Astrocyte of the hippocampus (primary cell): Measurements from ENCODE around the gene CLIP1.
"Not testable (repeated sequence)": the region's sequence is repeated elsewhere in the genome, so short reads cannot be mapped to it uniquely, and the experiment has no call there.

Experiments used
- DNase-seq: peaks from one replicate; pipeline ENCODE4 v3.0.0; 2011; ENCODE audit warnings: low read depth, low spot score

The CLIP1 gene

DNA sequence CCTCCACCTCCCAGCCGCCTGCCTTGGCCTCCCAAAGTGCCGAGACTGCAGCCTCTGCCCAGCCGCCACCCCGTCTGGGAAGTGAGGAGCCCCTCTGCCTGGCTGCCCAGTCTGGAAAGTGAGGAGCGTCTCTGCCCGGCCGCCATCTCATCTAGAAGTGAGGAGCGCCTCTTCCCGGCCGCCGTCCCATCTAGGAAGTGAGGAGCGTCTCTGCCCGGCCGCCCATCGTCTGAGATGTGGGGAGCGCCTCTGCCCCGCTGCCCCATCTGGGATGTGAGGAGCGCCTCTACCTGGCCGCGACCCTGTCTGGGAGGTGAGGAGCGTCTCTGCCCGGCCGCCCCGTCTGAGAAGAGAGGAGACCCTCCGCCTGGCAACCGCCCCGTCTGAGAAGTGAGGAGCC, 65.5 kb downstream of the CLIP1 start:
- DNase-seq = not testable (repeated sequence)

DNA sequence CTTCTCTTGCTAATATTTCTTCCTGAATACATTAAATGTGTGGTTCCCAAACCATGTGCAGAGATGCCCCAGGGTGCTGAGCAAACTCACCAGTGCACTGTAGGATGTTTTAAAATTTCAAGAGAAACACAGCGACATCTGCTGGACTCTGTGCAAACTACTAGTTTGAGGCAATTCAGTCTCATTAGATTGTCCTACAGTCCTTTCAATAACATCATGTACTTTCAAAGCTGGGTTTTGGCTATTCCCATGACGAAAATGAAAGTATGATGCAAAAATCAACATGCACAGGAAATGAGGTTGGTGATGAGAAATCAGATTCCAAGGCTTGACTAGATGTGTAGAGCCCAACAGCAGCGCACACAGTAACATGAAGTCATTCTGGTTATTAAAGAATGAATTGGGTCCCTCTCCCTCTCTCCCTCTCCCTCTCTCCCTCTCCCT, 66.3 kb downstream of the CLIP1 start:
- peak; percentile 75 for DNase-seq

DNA sequence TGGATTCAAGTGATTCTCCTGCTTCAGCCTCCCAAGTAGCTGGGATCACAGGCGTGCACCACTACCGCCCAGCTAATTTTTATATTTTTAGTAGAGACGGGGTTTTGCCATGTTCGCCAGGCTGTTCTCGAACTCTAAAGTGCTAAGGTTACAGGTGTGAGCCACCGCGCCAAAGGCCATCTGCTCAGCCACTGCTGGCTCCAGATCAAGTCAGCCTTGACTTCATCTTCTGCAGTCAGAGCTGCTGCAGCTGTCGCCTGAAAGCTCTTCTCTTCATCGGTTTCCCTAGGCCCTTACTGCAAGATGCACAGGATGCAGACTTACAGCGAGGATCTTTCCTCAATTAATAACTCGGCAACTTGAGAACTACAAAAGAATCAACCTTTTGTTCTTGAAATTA, 66.8 kb downstream of the CLIP1 start:
- DNase-seq = no peak

DNA sequence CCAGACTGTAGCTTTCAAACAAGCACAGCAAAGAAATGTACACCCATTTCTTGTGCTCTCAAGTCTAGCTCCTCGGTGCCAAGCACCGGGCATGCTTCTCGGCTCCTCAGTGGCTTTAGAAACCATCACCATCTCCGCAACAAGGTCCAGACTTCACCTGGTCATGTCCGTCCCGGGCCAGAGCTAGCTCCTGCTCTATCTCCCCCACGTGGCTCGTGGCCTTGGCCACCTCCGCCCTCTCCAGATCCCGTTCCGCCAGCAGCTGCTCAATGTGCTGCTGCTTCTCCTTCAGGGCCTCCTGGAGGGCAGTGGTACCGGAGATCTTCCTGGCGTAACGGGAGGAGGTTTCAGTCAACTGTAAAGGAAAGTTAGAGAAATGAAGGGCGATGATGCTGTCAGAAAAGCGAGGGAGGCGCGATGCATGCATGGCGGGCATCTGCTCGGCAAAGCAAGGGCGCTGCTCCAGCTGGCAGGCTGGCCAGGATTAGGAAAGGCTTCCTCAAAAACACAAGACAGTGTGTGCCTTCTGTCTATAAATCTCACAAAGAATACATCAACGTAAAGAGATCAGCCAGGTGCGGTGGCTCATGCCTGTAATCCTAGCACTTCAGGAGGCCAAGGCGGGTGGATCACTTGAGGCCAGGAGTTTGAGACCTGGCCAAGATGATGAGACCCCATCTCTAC, 67.4 kb downstream of the CLIP1 start:
- DNase-seq = no peak

DNA sequence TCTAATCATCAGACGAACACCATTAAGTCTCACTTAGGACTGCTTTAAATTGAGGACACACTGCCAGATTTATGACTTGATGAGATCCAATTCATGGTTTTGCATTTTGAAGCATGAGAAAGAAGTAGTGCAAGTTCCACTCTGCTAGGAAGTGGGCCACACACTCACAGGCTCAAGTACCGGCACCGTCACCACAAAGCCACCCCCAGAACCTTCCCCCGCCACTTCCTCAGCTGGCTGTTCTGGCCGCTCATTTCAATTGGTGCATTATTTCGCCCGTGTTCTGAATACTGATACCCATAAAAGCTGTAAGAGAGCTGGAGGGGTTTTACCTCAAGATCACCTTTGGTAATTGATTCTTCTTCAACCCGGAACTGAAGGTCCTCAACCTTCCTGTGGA, 70.1 kb downstream of the CLIP1 start:
- DNase-seq = no peak

DNA sequence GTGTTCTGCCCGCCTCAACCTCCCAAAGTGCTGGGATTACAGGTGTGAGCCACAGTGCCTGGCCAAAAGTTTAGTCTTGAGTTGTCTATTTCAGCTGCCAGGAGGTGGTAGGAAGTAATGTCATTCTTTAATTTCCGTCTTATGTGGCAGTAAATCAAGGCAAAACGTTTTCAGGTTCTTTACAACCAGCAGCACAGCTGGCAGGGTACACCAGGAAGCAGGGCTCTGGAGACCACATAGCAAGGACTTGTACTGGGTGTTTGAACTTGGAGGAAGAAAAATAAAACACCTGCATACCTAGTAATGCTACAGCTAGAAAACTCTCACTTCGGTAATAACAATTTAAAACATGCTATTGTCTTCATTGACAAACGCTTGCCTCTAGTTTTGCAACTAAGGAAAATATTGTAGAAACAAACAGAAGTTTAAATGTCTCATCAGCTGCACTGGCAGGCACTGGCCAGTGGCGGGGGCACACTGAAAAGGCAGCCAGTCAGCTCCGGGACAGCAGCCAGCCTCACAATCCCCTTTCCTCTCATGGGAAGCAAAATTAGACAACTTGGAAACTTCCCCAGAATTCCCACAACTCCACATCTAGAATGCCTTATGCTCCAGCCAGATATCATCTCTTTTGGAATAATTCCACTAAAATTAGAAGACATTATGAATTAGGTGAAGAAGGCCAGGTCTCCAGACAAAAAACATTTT, 72.2 kb downstream of the CLIP1 start:
- DNase-seq = peak; percentile 87

DNA sequence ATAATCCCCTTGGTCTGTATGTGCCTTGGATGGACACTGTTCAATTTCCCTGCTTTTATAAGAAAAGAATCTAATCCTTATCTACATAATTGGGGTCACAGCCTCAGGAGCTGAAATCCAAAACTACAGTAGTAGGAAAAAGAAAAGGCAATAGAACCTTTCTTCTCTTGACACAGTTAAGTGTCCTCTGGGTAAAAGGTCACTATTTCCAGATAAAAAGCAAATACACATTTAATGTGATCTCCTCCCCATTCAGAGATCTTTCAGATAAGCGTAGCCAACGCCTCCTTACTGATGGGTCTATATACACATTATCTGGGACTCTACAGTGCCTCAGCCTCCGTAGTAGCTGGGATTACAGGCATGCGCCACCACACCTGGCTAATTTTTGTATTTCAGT, 73.4 kb downstream of the CLIP1 start:
- DNase-seq = no peak

DNA sequence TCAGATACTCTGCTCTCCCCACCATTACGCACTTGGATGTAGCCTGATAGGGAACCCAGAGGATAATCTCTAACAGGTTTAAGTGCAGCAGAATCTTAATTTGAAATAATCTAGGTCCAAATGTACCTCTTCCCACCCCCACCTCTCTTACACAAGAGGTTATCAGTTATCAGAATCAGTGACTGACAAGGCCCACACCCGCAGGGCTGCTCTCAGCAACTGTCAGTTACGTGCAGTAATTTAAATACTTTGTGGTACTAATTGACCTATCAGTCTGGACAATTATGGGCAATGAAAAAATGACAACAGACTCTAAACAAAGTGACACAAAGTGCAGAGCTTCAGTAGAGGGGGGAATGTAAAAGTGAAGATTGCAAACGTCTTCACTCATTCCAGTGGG, 74.0 kb downstream of the CLIP1 start:
- no peak for DNase-seq

DNA sequence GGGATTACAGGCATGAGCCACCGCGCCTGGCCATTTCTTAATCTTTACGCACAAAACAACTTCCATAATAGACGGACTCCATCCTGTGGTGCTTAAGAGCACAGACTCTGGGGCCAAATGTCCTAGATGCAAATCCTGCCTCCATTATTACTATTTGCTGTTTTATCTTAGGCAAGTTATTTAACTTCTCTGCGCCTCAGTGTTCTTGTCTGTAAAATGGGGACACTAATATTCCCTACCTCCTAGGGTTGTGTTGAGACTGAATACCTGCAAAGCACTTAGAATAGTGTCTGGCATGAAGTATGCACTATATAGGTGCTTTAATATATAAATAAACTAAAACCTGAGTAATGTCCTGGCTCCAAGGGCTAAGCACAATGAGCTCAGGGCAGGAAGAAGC, 76.4 kb downstream of the CLIP1 start:
- DNase-seq = no peak

DNA sequence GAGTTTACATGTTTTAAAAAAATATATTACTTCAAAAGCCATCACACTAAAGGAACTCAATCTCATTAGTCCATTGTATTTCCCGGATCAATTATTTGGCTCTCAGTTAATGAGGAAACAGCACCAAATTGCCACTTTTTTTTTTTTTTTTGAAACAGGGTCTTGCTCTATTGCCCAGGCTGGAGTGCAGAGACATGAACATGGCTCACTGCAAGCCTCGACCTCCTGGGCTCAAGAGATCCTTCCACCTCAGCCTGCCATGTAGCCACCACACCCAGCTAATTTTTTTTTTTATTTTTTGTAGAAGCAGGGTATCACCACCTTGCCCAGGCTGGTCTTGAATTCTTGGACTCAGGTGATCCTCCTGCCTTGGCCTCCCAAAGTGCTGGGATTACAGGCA, 77.4 kb downstream of the CLIP1 start:
- DNase-seq = no peak

DNA sequence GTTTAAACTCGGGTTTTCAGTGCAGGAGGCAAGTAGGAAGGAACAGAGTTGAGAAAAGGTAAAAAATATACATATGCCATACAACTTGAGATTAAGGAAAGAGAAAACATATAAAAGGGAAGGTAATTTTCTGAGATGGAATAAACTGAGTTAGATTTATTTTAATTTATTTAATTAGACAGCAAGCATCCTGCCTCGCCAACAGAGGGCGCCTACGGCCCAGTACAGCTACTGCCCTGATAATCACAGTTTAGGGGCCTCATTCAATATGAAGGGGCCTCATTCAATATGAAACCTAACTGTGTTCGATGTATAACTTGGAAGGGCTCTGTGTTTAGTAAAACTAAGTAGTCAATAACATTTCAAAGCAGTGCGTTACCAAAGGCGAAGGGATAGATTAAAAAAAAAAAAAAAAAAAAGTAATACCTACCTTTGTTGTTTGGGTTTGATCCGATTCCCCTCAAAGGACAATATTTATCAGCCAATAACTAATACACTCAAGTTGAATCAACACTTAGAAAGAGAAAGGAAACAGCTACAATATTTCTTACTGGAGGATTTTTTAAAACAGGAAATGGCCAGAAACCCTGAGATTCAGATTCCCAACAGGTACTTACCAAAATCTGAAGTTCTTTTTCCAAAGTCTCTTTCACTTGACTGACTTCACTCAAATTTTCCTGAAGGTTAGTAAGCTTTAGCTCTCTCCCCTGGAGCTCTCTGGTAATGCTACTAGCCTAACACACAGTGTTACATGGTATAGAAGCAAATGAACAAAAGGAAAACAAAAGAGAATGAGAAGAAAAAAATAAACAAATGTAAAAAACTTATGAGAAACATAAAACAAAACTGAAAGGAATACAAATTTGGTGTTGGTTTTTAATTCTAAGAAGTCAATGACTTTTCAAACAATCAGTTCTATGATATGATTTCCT, 86.2 kb downstream of the CLIP1 start:
- DNase-seq = peak; percentile 47

DNA sequence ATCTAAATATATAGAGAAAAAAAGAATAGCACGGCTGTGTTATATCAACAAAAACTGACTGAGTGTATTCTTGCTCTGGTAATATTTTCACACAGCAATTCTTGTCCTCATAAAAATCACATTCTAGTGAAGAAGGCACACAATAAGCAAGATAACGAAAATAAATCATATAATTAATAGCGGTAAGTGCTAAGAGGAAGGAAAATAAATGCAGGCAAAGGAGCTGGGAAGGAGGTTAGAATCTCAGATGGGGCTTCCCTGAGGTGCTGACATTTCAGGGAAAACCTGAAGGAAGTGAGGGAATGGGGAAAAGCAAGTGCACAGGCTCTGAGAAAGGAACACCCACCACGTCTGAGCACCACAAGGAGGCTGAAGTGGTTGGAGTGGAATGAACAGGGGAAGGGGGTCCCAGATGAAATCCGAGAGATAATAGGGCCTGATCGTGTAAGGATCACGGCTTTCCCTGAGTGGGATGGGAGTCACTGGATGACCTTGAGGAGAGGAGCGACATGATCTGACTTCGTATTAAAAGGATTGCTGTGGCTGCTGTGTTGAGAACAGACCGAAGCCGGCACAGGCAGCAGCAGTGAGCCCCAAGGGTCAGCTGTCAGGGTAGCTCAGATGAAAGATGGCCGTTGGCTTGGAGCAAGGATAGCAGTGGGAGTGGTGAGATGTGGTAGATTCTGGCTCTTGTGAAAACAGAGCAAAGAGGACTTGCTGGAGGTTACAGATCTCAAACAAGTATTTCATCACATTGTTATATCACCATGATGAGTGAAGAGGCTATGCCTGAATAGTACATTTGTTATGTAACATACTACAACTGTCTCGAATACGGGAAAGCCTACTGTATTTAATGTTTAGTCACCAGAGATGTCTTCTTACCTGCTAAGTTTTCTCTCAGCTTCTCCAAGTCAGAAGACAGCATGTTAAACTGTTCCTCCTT, 89.1 kb downstream of the CLIP1 start:
- no peak for DNase-seq

DNA sequence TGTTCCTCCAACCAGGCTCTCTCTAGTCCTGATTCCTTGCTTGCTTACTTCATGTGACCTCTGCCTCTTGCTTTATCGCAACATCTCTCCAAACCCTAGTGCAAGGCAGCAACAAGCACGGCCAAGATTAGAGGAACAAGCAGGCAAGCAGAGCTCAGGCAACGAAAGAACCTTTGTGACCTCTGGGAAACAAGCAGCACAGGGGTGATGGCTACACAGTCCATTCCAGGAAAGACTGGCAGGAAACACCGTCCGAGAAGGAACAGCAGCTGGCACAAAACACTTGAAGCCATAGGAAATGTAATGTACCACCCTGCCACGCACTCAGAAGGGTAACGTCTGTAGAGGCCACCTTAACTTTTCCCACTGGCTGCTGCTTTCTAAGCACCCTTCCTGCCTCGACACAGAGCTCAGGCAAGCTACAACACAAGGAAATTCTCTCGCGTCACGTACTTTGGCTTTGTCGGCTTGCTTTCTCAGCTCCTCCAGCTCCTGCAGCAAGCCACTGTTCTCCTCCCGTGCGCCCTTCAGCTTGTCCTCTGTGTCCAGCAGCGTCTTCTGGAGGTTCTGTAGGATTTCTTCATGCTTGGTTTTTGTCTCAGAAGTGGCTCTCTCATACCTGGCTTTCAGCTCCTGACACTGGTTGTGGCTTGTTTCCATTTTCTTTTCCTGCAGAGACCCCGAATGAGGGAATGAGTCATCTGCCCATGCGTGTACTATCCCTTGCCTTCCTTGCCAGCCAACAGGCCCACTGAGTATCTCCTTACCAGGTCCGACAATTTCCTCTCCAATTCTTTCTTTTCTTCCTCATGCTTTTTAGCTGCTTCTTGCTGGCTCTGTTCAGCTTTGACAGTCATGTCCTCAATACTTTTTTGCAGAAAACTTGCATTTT, 94.7 kb downstream of the CLIP1 start:
- DNase-seq = no peak

DNA sequence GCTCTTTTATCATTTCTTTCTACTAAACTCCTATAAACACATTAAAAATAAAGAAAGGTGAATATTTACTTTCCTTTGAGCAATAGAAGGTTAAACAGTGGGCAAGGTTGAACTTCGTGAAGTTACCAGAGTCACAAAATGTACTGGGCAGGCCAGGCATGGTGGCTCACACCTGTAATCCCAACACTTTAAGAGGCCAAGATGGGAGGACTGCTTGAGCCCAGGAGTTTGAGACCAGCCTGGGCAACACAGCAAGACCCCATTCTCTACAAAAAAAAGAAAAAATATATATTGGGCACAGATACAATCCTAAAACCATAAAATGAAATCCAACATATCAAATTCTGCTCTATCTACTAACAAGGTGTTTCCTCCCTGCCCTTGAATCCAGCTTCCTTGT, 95.5 kb downstream of the CLIP1 start:
- DNase-seq = no peak

DNA sequence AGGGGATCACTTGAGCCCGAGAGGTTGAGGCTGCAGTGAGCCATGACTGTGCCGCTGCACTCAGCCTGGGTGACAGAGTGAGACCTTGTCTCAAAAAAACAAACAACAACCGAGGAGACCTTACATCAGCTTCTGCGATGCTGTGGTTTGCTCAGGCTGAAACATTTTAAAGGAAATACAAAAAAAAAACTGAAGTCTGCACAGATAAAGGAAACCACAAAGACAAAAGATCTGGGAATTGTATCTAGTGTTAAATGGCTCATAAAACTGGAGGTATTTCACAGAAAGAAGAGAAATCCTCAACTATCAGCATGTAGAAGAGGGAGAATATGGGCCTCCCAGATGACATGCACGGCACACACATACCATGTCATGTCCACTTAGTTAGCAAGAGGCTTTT, 95.9 kb downstream of the CLIP1 start:
- peak; percentile 50 for DNase-seq

DNA sequence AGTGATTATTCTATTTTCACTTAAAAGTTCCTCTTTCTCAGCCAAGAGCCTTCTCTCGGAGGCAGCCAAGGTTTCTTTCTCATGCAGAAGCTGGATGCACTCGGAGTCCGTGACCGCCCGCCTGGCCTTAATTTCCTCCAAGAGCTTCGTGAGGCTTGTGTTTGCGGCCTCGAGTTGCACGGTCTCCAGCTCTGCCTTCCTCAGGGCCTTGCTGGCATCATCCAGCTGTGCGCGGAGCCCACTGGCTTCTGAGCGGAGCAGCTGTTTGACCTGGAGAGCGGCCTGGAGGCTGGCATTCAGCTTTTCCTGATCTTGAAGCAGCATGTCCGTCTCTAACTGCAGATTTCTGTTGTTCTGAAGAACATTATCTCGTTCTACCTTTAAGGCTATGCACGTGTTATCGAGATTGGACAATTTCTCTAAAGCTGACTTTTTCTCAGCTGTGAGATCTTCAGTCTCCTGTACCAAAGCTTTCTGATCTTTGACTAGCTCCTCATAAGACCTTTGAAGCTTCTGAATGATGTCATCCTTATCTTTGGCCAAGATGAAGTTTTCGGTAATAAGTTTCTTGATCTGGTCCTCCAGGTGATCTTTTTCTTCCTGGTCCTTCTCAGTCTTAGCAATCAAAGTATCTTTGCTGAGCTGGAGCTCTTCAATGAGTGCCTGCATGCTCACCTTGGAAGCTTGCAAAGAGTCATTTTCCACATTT, 99.0 kb downstream of the CLIP1 start:
- DNase-seq = no peak

DNA sequence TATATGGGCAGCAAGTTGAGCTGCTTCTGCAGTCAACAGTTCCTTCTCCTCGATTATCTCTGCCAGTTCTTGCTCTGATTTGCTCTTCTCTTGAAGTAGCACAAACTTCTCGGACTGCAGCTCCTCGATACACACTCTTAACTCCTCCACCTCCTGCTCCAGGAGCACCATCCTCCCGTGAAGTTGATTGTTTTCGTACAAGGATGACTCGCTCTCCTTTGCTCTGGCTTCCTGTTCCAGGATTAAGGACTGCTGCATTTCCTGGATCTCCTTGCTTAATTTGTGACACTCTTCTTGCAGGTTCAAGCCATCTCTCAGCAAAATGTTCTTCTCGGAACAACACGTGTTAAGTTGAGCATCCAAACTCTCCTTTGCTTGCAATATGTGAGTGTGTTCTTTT, 100.0 kb downstream of the CLIP1 start:
- peak; percentile 20 for DNase-seq

DNA sequence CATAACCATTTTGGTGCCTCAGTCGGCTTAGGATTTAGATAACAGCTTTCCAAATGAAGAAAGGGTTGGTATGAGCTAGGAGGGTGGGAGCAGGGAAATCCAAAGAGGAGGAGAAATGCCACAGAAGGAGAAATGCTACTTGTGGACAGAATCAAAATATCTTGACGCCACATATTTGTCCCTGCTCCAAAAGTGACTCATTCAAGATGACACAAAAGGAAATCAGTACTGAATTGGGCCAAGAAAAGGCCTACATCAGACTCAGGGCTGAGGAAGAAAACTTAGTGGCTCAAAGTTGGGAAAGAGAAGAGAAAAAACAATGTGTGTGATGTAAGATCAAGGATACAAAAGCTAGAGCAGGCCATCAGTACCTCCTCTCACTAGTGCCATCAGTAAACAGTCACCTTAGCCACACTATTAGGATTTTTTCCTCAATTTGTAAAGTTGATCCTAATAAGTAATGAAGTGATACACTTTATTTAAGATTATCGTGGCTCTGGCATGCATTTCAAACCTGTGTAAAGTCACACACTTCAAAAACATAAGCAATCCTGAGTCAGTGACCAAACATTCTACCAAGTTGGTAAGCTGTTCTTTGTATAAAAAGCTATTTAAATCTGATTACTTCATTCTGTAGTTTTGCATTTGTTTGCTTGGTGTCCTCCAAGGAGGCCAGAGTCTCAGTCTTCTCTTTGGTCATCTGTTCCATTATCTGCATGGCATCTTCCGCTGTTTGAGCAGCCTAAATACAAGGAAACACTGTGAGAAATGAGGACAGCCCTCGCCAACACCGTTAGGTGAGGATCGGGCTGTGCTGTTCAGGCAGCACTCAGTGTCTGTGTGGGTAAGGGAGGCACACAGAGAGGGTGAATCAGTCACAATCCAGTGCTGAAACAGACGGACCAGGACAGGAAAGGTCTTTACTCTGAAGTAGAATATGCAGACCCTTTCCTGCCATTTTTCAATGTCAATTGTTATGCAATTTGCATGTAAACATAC, 103.6 kb downstream of the CLIP1 start:
- DNase-seq = peak; percentile 95
